OCI-LY1 (cell line): ENCODE measurements around the gene GNPTG.

Source experiments
- H2AFZ ChIP-seq: fragments of 200-600 bp; sonication (generic), shearing (Covaris generic); 2 replicates; pipeline ENCODE4 v1.6.0; 2014; ENCODE audit warnings: antibody characterized with exemption, mild to moderate bottlenecking, low read length
- H3F3A ChIP-seq: fragments of 200-600 bp; sonication (generic), shearing (Covaris generic); 2 replicates; pipeline ENCODE4 v1.6.0; 2014; ENCODE audit warnings: mild to moderate bottlenecking, antibody characterized with exemption, low read length, moderate library complexity; ENCODE audit not compliant: insufficient read depth
- H3K27ac ChIP-seq: fragments of 200-600 bp; sonication (generic); 2 replicates; pipeline ENCODE4 v1.5.1; 2014; ENCODE audit warnings: low read length, mixed run types, mild to moderate bottlenecking, low read depth; ENCODE audit not compliant: poor library complexity, severe bottlenecking
- H3K27me3 ChIP-seq: fragments of 200-600 bp; sonication (generic); 2 replicates; pipeline ENCODE4 v1.6.0; 2014; ENCODE audit warnings: antibody characterized with exemption, mild to moderate bottlenecking, low read length, moderate library complexity; ENCODE audit not compliant: insufficient read depth
- H3K36me3 ChIP-seq: fragments of 200-600 bp; sonication (generic); 2 replicates; pipeline ENCODE4 v1.6.1; 2014; ENCODE audit warnings: mild to moderate bottlenecking, antibody characterized with exemption, low read length, moderate library complexity, mixed read lengths; ENCODE audit not compliant: insufficient read depth
- H3K4me1 ChIP-seq: fragments of 200-600 bp; sonication (generic); 2 replicates; pipeline ENCODE4 v1.5.1; 2014; ENCODE audit warnings: mild to moderate bottlenecking, low read length, moderate library complexity; ENCODE audit not compliant: insufficient read depth, severe bottlenecking
- H3K4me2 ChIP-seq: fragments of 200-600 bp; sonication (generic), shearing (Covaris generic); 2 replicates; pipeline ENCODE4 v1.6.1; 2014; ENCODE audit warnings: low read length
- H3K4me3 ChIP-seq: fragments of 200-600 bp; sonication (generic); 2 replicates; pipeline ENCODE4 v1.5.1; 2014; ENCODE audit warnings: low read length, low read depth, mild to moderate bottlenecking, mixed read lengths; ENCODE audit not compliant: poor library complexity, severe bottlenecking
- H3K79me2 ChIP-seq: fragments of 200-600 bp; shearing (Covaris generic); 2 replicates; pipeline ENCODE4 v1.6.1; 2016; ENCODE audit warnings: mixed run types, low read length, mixed read lengths; ENCODE audit not compliant: insufficient read depth
- H3K9ac ChIP-seq: fragments of 200-600 bp; sonication (generic), shearing (Covaris generic); 2 replicates; pipeline ENCODE4 v1.6.1; 2014; ENCODE audit warnings: mild to moderate bottlenecking, low read length, mixed read lengths
- H3K9me2 ChIP-seq: fragments of 200-600 bp; sonication (generic), shearing (Covaris generic); 2 replicates; pipeline ENCODE4 v1.6.1; 2014; ENCODE audit warnings: low read depth, mild to moderate bottlenecking, low read length, mixed read lengths
- H3K9me3 ChIP-seq: fragments of 200-600 bp; shearing (Covaris generic); 2 replicates; pipeline ENCODE4 v1.6.1; 2014; ENCODE audit warnings: low read length, mixed read lengths
- H4K20me1 ChIP-seq: fragments of 200-600 bp; sonication (generic), shearing (Covaris generic); 2 replicates; pipeline ENCODE4 v1.6.0; 2016; ENCODE audit warnings: mild to moderate bottlenecking, low read length; ENCODE audit not compliant: insufficient read depth
- CTCF ChIP-seq: fragments of 200-600 bp; sonication (generic), shearing (Covaris generic); IDR thresholded peaks from 2 replicates; pipeline ENCODE4 v1.5.1; 2017; ENCODE audit warnings: mild to moderate bottlenecking, antibody characterized with exemption, low read length, moderate library complexity, mixed read lengths
- EZH2 ChIP-seq: fragments of 200-600 bp; sonication (generic), shearing (Covaris generic); IDR thresholded peaks from 2 replicates; pipeline ENCODE4 v1.8.0; 2017; ENCODE audit warnings: borderline replicate concordance, mixed run types, mild to moderate bottlenecking, antibody characterized with exemption, low read length, moderate library complexity, mixed read lengths

The GNPTG gene

GRCh38 chr16:1364510-1364909, 12.8 kb downstream of the GNPTG start:
- Histone ChIP-seq H3K9me3 (no peaks in the 10 kb centered on the region), H3K4me2 (no peak overlapping the region), H3F3A (0 out of 2 replicates have a peak, but pooled peaks cover 3% of the 10 kb centered on the region), H2AFZ (no peak overlapping the region), H3K4me1 (no peaks in the 10 kb centered on the region), H3K79me2 (no peaks in the 10 kb centered on the region), H3K27me3 (no peaks in the 10 kb centered on the region), H3K4me3 (no peak overlapping the region), H3K36me3 (peaks cover 77% of the 10 kb centered on the region), H3K27ac (no peak overlapping the region), H3K9me2 (no peaks in the 10 kb centered on the region), H4K20me1 (no peaks in the 10 kb centered on the region), H3K9ac (no peak overlapping the region)
- TF ChIP-seq EZH2 (no peak), CTCF (no peak)

GRCh38 chr16:1366060-1366711, 14.5 kb downstream of the GNPTG start:
- no peak overlapping the region for H3K4me2 ChIP-seq
- no peak overlapping the region for H3K9ac ChIP-seq
- H3K27me3 ChIP-seq, result no peaks in the 10 kb centered on the region
- H3K9me2 ChIP-seq, result no peaks in the 10 kb centered on the region
- no peaks in the 10 kb centered on the region for H4K20me1 ChIP-seq
- no peak overlapping the region for H3K4me3 ChIP-seq
- H2AFZ ChIP-seq, result no peak overlapping the region
- no peak overlapping the region for H3K27ac ChIP-seq
- H3K9me3 ChIP-seq, result no peaks in the 10 kb centered on the region
- H3F3A ChIP-seq, result 0 out of 2 replicates have a peak, but pooled peaks cover 3% of the 10 kb centered on the region
- TF ChIP-seq EZH2 (no peak), CTCF (no peak)
- peaks cover 69% of the 10 kb centered on the region for H3K36me3 ChIP-seq
- H3K4me1 ChIP-seq, result no peaks in the 10 kb centered on the region
- H3K79me2 ChIP-seq, result no peaks in the 10 kb centered on the region

GRCh38 chr16:1366712-1367299, 15.1 kb downstream of the GNPTG start:
- no peaks in the 10 kb centered on the region for H3K9me3 ChIP-seq
- no peaks in the 10 kb centered on the region for H3K9me2 ChIP-seq
- H3K4me2 ChIP-seq, result no peak overlapping the region
- no peak overlapping the region for H3K27ac ChIP-seq
- H3K9ac ChIP-seq, result no peak overlapping the region
- H3F3A ChIP-seq, result 0 out of 2 replicates have a peak, but pooled peaks cover 3% of the 10 kb centered on the region
- no peaks in the 10 kb centered on the region for H3K79me2 ChIP-seq
- peaks cover 69% of the 10 kb centered on the region for H3K36me3 ChIP-seq
- H3K4me3 ChIP-seq, result no peak overlapping the region
- no peaks in the 10 kb centered on the region for H3K27me3 ChIP-seq
- TF ChIP-seq EZH2 (no peak), CTCF (no peak)
- H2AFZ ChIP-seq, result no peak overlapping the region
- H3K4me1 ChIP-seq, result no peaks in the 10 kb centered on the region
- H4K20me1 ChIP-seq, result no peaks in the 10 kb centered on the region
